Measurements from ENCODE around the gene CES1. TPM values are rescaled to one million over a fixed set of nuclear protein-coding genes. Genes with fewer than 3 reads are reported as not detected.
"Not testable (repeated sequence)": the region's sequence is repeated elsewhere in the genome, so short reads cannot be mapped to it uniquely, and the experiment has no call there.

Gene CES1
- total RNA-seq, 6 experiments from 2014 or later: 847 to 4,059 (median 1,770) TPM

GRCh38 chr16:55756963-55757362 is 75.9 kb downstream of the CES1 start:
- Histone ChIP-seq H3K4me3 (no peak overlapping the region), H3K9me3 (no peaks in the 10 kb centered on the region), H3K27ac (peak overlapping the region in 1 of 3 donors; percentile 80), H3K36me3 (no peaks in the 10 kb centered on the region), H3K27me3 (no peaks in the 10 kb centered on the region), H3K4me1 (peaks cover 0 to 31% (median 4%) of the 10 kb centered on the region in 4 donors)
- peak; percentile 18 to 61 (median 44) for ATAC-seq
- WGBS (ENCODE audit: insufficient coverage, low coverage, low lambda C conversion rate, missing lambda C conversion rate): 69% methylated on average over 4 of the region's 4 CpGs
- TF ChIP-seq POLR2A (IDR thresholded peaks at IDR 0.05) (no peak), CTCF (IDR thresholded peaks at IDR 0.05) (no peak)
- intact Hi-C loops (cut with DNase I): no loop called here
- peak in 2 of 3 donors; percentile 58 to 73 for DNase-seq

- intact Hi-C loops (cut with DNase I): no loop called here
- H3K27ac ChIP-seq: no peak overlapping the region
- ATAC-seq: no peak
These were observed 78.8 kb downstream of the CES1 start for GRCh38 chr16:55754056-55754455.

GRCh38 chr16:55753145-55753631 is 79.7 kb downstream of the CES1 start:
- DNase-seq; ATAC-seq; H3K27ac ChIP-seq; H3K36me3 ChIP-seq; H3K4me3 ChIP-seq; H3K9me3 ChIP-seq; intact Hi-C loops (cut with DNase I); H3K27me3 ChIP-seq: not testable (repeated sequence)
- WGBS (ENCODE audit: insufficient coverage, low coverage, low lambda C conversion rate, missing lambda C conversion rate): 54% methylated on average over 4 of the region's 4 CpGs
- peaks cover 0 to 15% (median 4%) of the 10 kb centered on the region in 4 donors for H3K4me1 ChIP-seq

More at GRCh38 chr16:55754056-55754455, 78.8 kb downstream of the CES1 start:
- Histone ChIP-seq H3K4me1 (peaks cover 0 to 22% (median 4%) of the 10 kb centered on the region in 4 donors), H3K9me3 (no peaks in the 10 kb centered on the region), H3K4me3 (no peak overlapping the region), H3K36me3 (no peaks in the 10 kb centered on the region), H3K27me3 (no peaks in the 10 kb centered on the region)
- no peak for DNase-seq
- TF ChIP-seq POLR2A (IDR thresholded peaks at IDR 0.05) (no peak), CTCF (IDR thresholded peaks at IDR 0.05) (no peak)

Other genes starting within 250 kb of the CES1 start
- gene SLC6A2, start 177.1 kb downstream of the CES1 start, total RNA-seq: 1 to 10 TPM in 1 of 6 experiments, under 1 TPM in 2, not detected in 3; 0.37 to 2.9 (median 0.37) TPM
- gene CES5A, start 42.3 kb upstream of the CES1 start, total RNA-seq: 1 to 10 TPM; 1.2 to 5.2 (median 2.8) TPM

Data from right lobe of liver (tissue), 6 donors.